Renal cortical epithelial cell (primary cell): Measurements from ENCODE around the gene PHLPP1. TPM values are rescaled to one million over a fixed set of nuclear protein-coding genes. Genes with fewer than 3 reads are reported as not detected.

Experiments used
- DNase-seq: peaks from one replicate; pipeline ENCODE4 v3.0.0-alpha.2; 2011; ENCODE audit warnings: low read depth
- total RNA-seq: library from RNA; depleted of rRNA; stranded (reverse); fragments of >200 nt; gene quantifications from 2 replicates; pipeline ENCODE4 v1.2.3, GENCODE V29; 2014

The PHLPP1 gene
- total RNA-seq, 1 donor from 2014 or later, result 13.2 TPM

- DNase-seq, result no peak
Measured at GRCh38 chr18:63003899-63004298, 288.6 kb downstream of the PHLPP1 start.

- no peak for DNase-seq
Measured at GRCh38 chr18:63004466-63005089, 289.2 kb downstream of the PHLPP1 start.

- DNase-seq, result no peak
Measured at GRCh38 chr18:63005306-63005705, 290.0 kb downstream of the PHLPP1 start.

- no peak for DNase-seq
Measured at GRCh38 chr18:63007231-63007630, 291.9 kb downstream of the PHLPP1 start.

DNA sequence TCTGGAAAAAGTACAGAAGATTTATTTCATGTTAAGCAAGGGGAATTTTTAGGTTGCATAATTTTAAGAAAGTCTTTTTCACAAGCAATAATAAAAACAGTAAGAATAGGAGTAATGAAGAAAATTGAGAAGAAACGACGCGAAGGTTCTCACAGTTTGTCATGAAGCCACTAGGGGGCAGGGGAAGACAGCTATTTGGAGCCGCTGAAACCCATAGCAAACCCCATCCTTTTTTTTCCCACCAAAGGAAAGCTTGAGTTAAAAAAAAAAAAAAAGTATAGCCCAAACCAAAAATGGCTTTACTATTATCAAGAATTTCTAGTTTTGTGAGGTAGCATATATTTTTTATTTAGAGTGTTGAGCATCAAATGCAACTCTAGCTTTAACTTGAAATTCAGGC is 300.9 kb downstream of the PHLPP1 start:
- DNase-seq, result peak; percentile 52

GRCh38 chr18:63017076-63017475 is 301.7 kb downstream of the PHLPP1 start:
- DNase-seq, result no peak

GRCh38 chr18:63017977-63018376 is 302.6 kb downstream of the PHLPP1 start:
- DNase-seq, result no peak

GRCh38 chr18:63022429-63023022 is 307.2 kb downstream of the PHLPP1 start:
- no peak for DNase-seq

- DNase-seq, result peak; percentile 18
Measured at GRCh38 chr18:63025251-63026090, 310.1 kb downstream of the PHLPP1 start.

DNA sequence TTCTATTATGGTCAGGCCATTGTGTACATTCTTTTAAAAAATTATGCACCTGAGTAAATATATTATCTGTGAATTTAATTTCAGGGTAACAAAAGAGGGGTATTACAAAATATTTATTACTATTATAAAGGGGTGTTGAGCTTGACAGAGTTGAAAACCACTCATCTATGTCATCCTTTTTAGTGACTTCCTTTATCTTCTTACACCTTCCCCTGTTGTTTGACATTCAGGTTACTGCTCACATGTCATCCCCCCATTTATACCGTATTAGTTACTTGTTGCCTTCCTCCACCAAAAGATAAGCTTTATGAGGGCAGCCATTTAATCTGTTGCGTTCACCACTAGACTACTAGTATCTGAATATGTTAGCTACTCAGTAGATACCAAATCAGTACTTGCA is 313.0 kb downstream of the PHLPP1 start:
- DNase-seq, result no peak

Other genes with a start within 250 kb of the PHLPP1 start
- 6.4 and 11.7 TPM in 2 replicates for gene ZCCHC2, start 192.5 kb upstream of the PHLPP1 start, total RNA-seq